Upper lobe of left lung (tissue), 6 donors: ENCODE measurements around the gene ANKRD13D. TPM values are rescaled to one million over a fixed set of nuclear protein-coding genes. Genes with fewer than 3 reads are reported as not detected.
A peak's percentile ranks its signal among the peaks of the same experiment; 100 is the strongest.

Experiments used
- ATAC-seq, 2 donors: fragments of 200-7000 bp; cut with Tn5 transposase; one replicate each; pipeline ENCODE4 v1.9.1; 2022; ENCODE audit warnings: mild to moderate bottlenecking in 2 of 2, moderate library complexity in 2 of 2; ENCODE audit not compliant: low FRiP score in 2 of 2
- DNase-seq, 2 donors: peaks; one replicate each; pipeline ENCODE4 v3.0.0-alpha.2; 2019 to 2020
- H3K27ac ChIP-seq, 4 donors: fragments of 200-600 bp; sonication (generic); one replicate each; pipeline ENCODE4 v1.5.1; 2016 to 2019
- H3K27me3 ChIP-seq, 4 donors: fragments of 200-600 bp; sonication (generic); one replicate each; pipeline ENCODE4 v1.5.1; 2017 to 2019
- H3K36me3 ChIP-seq, 4 donors: fragments of 200-600 bp; sonication (generic); one replicate each; pipeline ENCODE4 v1.5.1; 2016 to 2019
- H3K4me1 ChIP-seq, 4 donors: fragments of 200-600 bp; sonication (generic); one replicate each; pipeline ENCODE4 v1.5.1; 2018 to 2019
- H3K4me3 ChIP-seq, 4 donors: fragments of 200-600 bp; sonication (generic); one replicate each; pipeline ENCODE4 v1.5.1; 2017 to 2019; ENCODE audit warnings: mild to moderate bottlenecking in 2 of 4, moderate library complexity in 1 of 4
- H3K9me3 ChIP-seq, 4 donors: fragments of 200-600 bp; sonication (generic); one replicate each; pipeline ENCODE4 v1.5.1; 2018 to 2019
- EP300 ChIP-seq, 4 donors: sonication (generic); formaldehyde crosslinking; IDR thresholded peaks; one replicate each; pipeline ENCODE4 v1.5.1; 2017; ENCODE audit warnings: antibody characterized with exemption in 4 of 4, control low read depth in 2 of 4
- POLR2A ChIP-seq, 4 donors: fragments of 450-650 bp; IDR thresholded peaks; one replicate each; pipeline ENCODE4 v1.5.1; 2016 to 2017; ENCODE audit warnings: antibody characterized with exemption in 4 of 4, mild to moderate bottlenecking in 2 of 4
- POLR2AphosphoS5 ChIP-seq, 2 donors: sonication (generic); formaldehyde crosslinking; IDR thresholded peaks; one replicate each; pipeline ENCODE4 v1.5.1; 2017; ENCODE audit warnings: antibody characterized with exemption in 2 of 2
- WGBS, 2 donors: methylation state at CpG; one replicate each; pipeline ENCODE4 v1.1.5; 2017 to 2018; 5-methylcytosine and 5-hydroxymethylcytosine counted together
- total RNA-seq, 6 donors: library from RNA; depleted of rRNA in 4 of 6; stranded (reverse); fragments of >200 nt in 4 of 6; gene quantifications; one replicate each; pipeline versions ENCODE4 v1.1.0 to v1.2.1, GENCODE V29; 2016 to 2021
- TF ChIP-seq, protein P1 (sequence below), 6 experiments: fragments of 450-650 bp in 4 of 6; fragments of 200-600 bp in 2 of 6; sonication (generic) in 2 of 6; IDR thresholded peaks; one replicate each; pipeline ENCODE4 v1.5.1; 2016 to 2019; ENCODE audit warnings: antibody characterized with exemption in 6 of 6
- donor health status: DM: no; HTN: no; CAD: no; lungs with moderate emphysema.
- donor health status: DM: no; HTN: yes; CAD: no; lungs with severe emphysema.

Gene ANKRD13D
- total RNA-seq, 6 donors from 2014 or later: 47.4 to 221 (median 78.3) TPM

DNA sequence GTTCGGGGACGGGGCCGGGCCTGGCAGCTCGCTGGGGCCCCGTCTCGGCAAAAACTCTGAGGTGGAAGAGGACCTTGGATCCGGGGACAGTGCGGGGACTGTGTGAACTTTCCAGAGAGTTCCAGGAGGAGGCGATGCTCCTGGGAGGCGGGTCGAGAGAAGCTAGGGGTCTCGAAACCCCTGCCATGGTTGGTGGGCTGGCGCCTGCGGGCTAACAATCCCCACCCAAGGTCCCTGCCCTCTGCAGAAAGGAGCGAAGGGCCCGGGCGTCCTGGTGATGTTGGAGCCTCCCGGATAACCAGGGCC is 27.5 kb upstream of the ANKRD13D start:
- Histone ChIP-seq H3K9me3 (no peaks in the 10 kb centered on the region), H3K36me3 (peaks cover 0 to 8% (median 3%) of the 10 kb centered on the region in 4 donors), H3K27me3 (no peaks in the 10 kb centered on the region), H3K4me3 (peak overlapping the region in 3 of 4 donors; percentile 25 to 40 (median 39)), H3K27ac (peak overlapping the region in 1 of 4 donors; percentile 31), H3K4me1 (peaks cover 26 to 30% (median 27%) of the 10 kb centered on the region in 4 donors)
- no peak for DNase-seq
- TF ChIP-seq, protein P1, sequence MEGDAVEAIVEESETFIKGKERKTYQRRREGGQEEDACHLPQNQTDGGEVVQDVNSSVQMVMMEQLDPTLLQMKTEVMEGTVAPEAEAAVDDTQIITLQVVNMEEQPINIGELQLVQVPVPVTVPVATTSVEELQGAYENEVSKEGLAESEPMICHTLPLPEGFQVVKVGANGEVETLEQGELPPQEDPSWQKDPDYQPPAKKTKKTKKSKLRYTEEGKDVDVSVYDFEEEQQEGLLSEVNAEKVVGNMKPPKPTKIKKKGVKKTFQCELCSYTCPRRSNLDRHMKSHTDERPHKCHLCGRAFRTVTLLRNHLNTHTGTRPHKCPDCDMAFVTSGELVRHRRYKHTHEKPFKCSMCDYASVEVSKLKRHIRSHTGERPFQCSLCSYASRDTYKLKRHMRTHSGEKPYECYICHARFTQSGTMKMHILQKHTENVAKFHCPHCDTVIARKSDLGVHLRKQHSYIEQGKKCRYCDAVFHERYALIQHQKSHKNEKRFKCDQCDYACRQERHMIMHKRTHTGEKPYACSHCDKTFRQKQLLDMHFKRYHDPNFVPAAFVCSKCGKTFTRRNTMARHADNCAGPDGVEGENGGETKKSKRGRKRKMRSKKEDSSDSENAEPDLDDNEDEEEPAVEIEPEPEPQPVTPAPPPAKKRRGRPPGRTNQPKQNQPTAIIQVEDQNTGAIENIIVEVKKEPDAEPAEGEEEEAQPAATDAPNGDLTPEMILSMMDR (IDR thresholded peaks at IDR 0.05): no peak
- TF ChIP-seq EP300 (IDR thresholded peaks at IDR 0.05) (no peak), POLR2AphosphoS5 (IDR thresholded peaks at IDR 0.05) (no peak), POLR2A (IDR thresholded peaks at IDR 0.05) (no peak)
- no peak for ATAC-seq
- WGBS, 2 donors: 21 to 36% methylated on average over 8 to 14 of the region's 18 CpGs

DNA sequence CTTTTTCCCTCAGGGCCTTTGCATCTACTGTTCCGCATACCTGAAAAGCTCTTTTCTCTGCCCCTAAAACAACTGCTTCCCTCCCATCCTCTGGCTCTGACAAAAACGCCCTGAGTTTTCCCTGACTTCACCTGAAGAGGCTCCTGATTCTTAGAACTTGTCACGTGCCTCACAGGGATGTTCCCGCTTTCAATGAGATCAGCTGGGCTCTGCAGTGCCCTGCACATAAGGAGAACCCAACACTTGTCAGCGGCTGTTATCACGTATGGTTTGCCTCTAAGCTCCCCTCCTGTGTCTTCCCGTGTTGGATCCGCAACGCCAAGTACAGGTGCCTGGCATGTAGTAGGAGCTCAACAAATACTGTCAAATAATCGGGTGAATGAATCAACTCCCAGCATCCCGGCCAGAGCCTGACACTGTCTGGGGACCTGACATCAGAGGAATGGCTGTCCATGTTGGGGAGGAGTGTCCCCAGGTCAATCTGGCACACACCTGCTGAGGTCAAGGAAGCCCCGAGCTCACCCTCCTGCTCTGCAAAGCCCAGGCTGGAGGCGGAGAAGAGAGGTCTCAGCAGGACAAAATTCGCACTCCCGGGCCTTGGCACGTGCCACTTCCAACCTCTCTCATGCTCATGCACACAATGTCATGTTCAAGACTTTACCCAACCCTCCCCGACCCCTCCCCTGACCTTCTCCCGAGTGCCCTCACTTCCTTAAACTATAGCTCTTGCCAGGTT is 27.0 kb upstream of the ANKRD13D start:
- Histone ChIP-seq H3K4me1 (peaks cover 26 to 30% (median 27%) of the 10 kb centered on the region in 4 donors), H3K27me3 (no peaks in the 10 kb centered on the region), H3K4me3 (no peak overlapping the region), H3K27ac (peak overlapping the region in 2 of 4 donors; percentile 74), H3K9me3 (no peaks in the 10 kb centered on the region), H3K36me3 (peaks cover 0 to 3% (median 0%) of the 10 kb centered on the region in 4 donors)
- DNase-seq: no peak
- TF ChIP-seq POLR2A (IDR thresholded peaks at IDR 0.05) (no peak), EP300 (IDR thresholded peaks at IDR 0.05) (no peak), POLR2AphosphoS5 (IDR thresholded peaks at IDR 0.05) (no peak)
- TF ChIP-seq, protein P1 (IDR thresholded peaks at IDR 0.05): no peak
- WGBS, 2 donors: 56 to 63% methylated on average over 13 to 18 of the region's 18 CpGs
- ATAC-seq: no peak

DNA sequence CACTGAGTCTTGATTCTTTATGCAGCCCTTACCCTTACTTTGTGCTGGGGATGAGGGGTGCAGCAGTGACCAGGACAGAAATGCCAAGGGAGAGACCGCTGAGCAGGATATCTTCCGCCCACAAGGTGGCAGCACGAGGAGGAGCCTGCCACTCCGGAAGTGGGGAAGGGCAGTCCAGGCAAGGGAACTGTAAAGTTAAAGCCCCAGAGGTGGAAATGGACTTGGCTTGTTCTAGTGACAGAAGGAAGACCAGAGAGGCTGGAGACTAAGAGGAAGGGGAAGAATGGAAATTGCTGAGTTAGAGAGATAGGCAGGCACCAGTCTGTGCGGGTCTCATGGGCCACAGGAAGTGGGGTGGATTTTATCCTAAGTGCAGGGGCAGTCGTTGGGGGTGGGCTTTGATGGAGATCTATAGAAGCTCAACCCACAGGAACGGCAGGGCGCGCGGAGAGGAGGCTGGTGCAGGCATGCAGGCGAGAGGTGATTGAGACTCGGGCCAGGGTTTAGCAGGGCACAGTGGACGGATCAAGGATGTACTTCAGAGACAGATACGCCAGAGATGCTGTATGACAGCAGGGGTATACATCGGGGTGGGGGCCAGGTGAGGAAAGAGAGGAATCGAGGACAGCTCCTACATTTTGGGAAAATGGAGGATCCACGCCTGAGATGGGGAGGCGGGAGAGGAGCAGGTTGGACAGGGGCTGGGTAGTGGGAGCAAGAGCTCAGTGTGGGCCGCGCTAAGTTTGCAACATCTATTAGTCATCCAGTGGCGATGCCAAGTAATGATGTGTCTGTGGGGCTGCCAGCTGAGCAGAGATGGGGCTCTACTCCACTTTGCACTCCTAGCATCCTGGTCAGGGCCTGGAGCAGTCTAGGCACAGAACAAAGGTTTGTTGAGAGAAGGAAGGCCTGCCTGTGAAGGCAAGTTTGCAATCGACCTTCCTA is 26.1 kb upstream of the ANKRD13D start:
- H3K27ac ChIP-seq: peak overlapping the region; percentile 52 to 74 (median 68)
- H3K36me3 ChIP-seq: no peaks in the 10 kb centered on the region
- TF ChIP-seq POLR2A (IDR thresholded peaks at IDR 0.05) (no peak), EP300 (IDR thresholded peaks at IDR 0.05) (no peak), POLR2AphosphoS5 (IDR thresholded peaks at IDR 0.05) (peak in 1 of 2 donors; percentile 68)
- TF ChIP-seq, protein P1 (IDR thresholded peaks at IDR 0.05): peak; percentile 81 to 90 (median 84)
- ATAC-seq: peak; percentile 78 to 84
- 43 to 46% methylated on average over 21 to 22 of the region's 22 CpGs for WGBS, 2 donors
- peaks cover 33 to 38% (median 34%) of the 10 kb centered on the region in 4 donors for H3K4me1 ChIP-seq
- DNase-seq: peak; percentile 63 to 87
- no peaks in the 10 kb centered on the region for H3K9me3 ChIP-seq
- no peaks in the 10 kb centered on the region for H3K27me3 ChIP-seq
- no peak overlapping the region for H3K4me3 ChIP-seq

DNA sequence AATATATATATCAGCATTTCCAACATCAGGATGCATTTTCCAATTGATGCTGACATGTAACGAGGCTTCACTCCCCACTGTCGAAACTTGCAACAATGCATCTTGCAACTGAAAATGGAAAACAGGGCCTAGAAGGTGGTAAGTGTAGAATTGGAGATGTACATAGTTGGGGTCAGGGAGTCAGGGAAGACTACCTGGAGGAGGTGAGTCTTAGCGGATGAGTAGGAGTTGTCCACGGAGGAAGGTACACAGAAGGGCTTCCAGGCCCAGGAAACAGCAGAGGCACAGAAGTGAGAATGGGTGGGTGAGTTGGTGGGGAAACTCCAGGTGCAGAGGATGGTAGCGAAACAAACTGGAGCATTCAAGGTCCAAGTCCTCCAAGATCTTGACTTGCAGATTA is 24.8 kb upstream of the ANKRD13D start:
- DNase-seq (no peak), ATAC-seq (no peak)
- Histone ChIP-seq H3K27me3 (no peaks in the 10 kb centered on the region), H3K36me3 (peaks cover 0 to 7% (median 3%) of the 10 kb centered on the region in 4 donors), H3K4me1 (peaks cover 46 to 51% (median 47%) of the 10 kb centered on the region in 4 donors), H3K9me3 (no peaks in the 10 kb centered on the region), H3K27ac (no peak overlapping the region), H3K4me3 (no peak overlapping the region)
- TF ChIP-seq POLR2AphosphoS5 (IDR thresholded peaks at IDR 0.05) (no peak), POLR2A (IDR thresholded peaks at IDR 0.05) (no peak), EP300 (IDR thresholded peaks at IDR 0.05) (no peak)
- TF ChIP-seq, protein P1 (IDR thresholded peaks at IDR 0.05): no peak
- 92 to 93% methylated on average over 5 of the region's 5 CpGs for WGBS, 2 donors
